Measurements from ENCODE around the gene TIAM1.

Gene TIAM1

DNA sequence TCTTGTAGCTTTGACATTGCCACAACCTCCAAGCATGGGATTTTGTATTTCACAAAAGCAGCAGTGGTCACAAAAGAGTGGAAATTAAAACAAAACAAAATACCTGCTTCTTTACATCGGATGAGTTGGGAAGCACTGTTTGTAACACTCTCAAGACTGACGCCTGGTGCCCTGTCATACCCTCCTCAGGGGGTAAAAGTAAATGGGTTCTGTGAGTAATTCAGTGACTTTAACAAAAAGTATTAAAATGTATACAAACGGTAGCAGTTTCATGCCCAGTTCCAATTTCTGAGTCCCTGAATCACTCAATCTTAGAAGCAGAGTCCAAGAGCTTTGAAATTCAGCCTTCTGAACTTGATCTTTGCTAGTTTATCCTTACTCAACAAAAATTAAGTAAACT, 152.5 kb downstream of the TIAM1 start:
- Histone ChIP-seq H3K4me3 (ENCODE audit: insufficient read depth, low read length, poor library complexity, severe bottlenecking) (no peak overlapping the region), H3K9me3 (ENCODE audit: insufficient read depth, low read length) (no peaks in the 10 kb centered on the region), H3K27me3 (ENCODE audit: low read length) (no peaks in the 10 kb centered on the region), H3K9me2 (replicated peaks; ENCODE audit: insufficient read depth, low read length) (no peaks in the 10 kb centered on the region), H3K9ac (ENCODE audit: low read length) (no peak overlapping the region), H3K36me3 (ENCODE audit: low read length) (no peaks in the 10 kb centered on the region), H3K4me2 (ENCODE audit: low read depth, low read length, poor library complexity, severe bottlenecking) (no peak overlapping the region), H2AFZ (ENCODE audit: low read depth, low read length, severe bottlenecking) (no peak overlapping the region), H3F3A (ENCODE audit: insufficient read depth) (no peaks in the 10 kb centered on the region), H3K27ac (ENCODE audit: low read depth, low read length) (no peak overlapping the region), H3K79me2 (ENCODE audit: insufficient read depth, low read length) (no peaks in the 10 kb centered on the region), H4K20me1 (ENCODE audit: low read depth, low read length) (no peaks in the 10 kb centered on the region)
- TF ChIP-seq CTCF (IDR thresholded peaks at IDR 0.05; ENCODE audit: insufficient read depth, low read length, poor library complexity, severe bottlenecking) (no peak), EZH2phosphoT487 (conservative IDR thresholded peaks at IDR 0.05; ENCODE audit: low read length) (no peak)

DNA sequence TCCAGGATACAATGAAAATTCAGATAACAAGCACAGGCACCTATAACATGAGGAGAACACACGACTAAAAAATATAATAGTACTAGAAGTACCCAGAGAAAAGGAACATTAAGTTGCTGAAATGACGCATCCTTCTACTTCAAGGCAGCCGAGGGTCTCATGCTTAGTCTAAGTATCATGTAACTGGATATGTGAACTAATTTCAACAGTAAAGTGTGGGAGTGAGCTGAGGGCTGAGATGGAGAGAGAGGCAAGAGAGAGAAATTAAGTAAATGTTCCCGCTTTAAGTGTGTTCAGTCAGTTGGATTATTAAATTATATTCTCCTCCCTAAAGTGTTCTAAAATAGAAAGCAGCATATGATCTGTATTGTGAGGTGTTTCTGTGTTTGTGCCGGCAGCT, 153.5 kb downstream of the TIAM1 start:
- Histone ChIP-seq H4K20me1 (ENCODE audit: low read depth, low read length) (no peaks in the 10 kb centered on the region), H3K36me3 (ENCODE audit: low read length) (no peaks in the 10 kb centered on the region), H3K27ac (ENCODE audit: low read depth, low read length) (no peak overlapping the region), H3K4me2 (ENCODE audit: low read depth, low read length, poor library complexity, severe bottlenecking) (no peak overlapping the region), H3K4me3 (ENCODE audit: insufficient read depth, low read length, poor library complexity, severe bottlenecking) (no peak overlapping the region), H3K9me3 (ENCODE audit: insufficient read depth, low read length) (no peaks in the 10 kb centered on the region), H3K27me3 (ENCODE audit: low read length) (no peaks in the 10 kb centered on the region), H3F3A (ENCODE audit: insufficient read depth) (no peaks in the 10 kb centered on the region), H3K9ac (ENCODE audit: low read length) (no peak overlapping the region), H2AFZ (ENCODE audit: low read depth, low read length, severe bottlenecking) (no peak overlapping the region), H3K79me2 (ENCODE audit: insufficient read depth, low read length) (no peaks in the 10 kb centered on the region), H3K9me2 (replicated peaks; ENCODE audit: insufficient read depth, low read length) (no peaks in the 10 kb centered on the region)
- TF ChIP-seq EZH2phosphoT487 (conservative IDR thresholded peaks at IDR 0.05; ENCODE audit: low read length), result no peak
- no peak for TF ChIP-seq CTCF (IDR thresholded peaks at IDR 0.05; ENCODE audit: insufficient read depth, low read length, poor library complexity, severe bottlenecking)

GRCh38 chr21:31187499-31187898, 156.6 kb downstream of the TIAM1 start:
- Histone ChIP-seq H3K4me3 (ENCODE audit: insufficient read depth, low read length, poor library complexity, severe bottlenecking) (no peak overlapping the region), H3K27ac (ENCODE audit: low read depth, low read length) (no peak overlapping the region), H3K4me2 (ENCODE audit: low read depth, low read length, poor library complexity, severe bottlenecking) (no peak overlapping the region), H3K9me3 (ENCODE audit: insufficient read depth, low read length) (no peaks in the 10 kb centered on the region), H3F3A (ENCODE audit: insufficient read depth) (no peaks in the 10 kb centered on the region), H3K27me3 (ENCODE audit: low read length) (no peaks in the 10 kb centered on the region), H2AFZ (ENCODE audit: low read depth, low read length, severe bottlenecking) (no peak overlapping the region), H3K79me2 (ENCODE audit: insufficient read depth, low read length) (no peaks in the 10 kb centered on the region), H3K9ac (ENCODE audit: low read length) (no peak overlapping the region), H4K20me1 (ENCODE audit: low read depth, low read length) (no peaks in the 10 kb centered on the region), H3K36me3 (ENCODE audit: low read length) (no peaks in the 10 kb centered on the region), H3K9me2 (replicated peaks; ENCODE audit: insufficient read depth, low read length) (no peaks in the 10 kb centered on the region)
- no peak for TF ChIP-seq CTCF (IDR thresholded peaks at IDR 0.05; ENCODE audit: insufficient read depth, low read length, poor library complexity, severe bottlenecking)
- no peak for TF ChIP-seq EZH2phosphoT487 (conservative IDR thresholded peaks at IDR 0.05; ENCODE audit: low read length)

GRCh38 chr21:31186916-31187315, 157.1 kb downstream of the TIAM1 start:
- TF ChIP-seq EZH2phosphoT487 (conservative IDR thresholded peaks at IDR 0.05; ENCODE audit: low read length), result no peak
- TF ChIP-seq CTCF (IDR thresholded peaks at IDR 0.05; ENCODE audit: insufficient read depth, low read length, poor library complexity, severe bottlenecking), result no peak
- Histone ChIP-seq H3K27ac (ENCODE audit: low read depth, low read length) (no peak overlapping the region), H3K9me3 (ENCODE audit: insufficient read depth, low read length) (no peaks in the 10 kb centered on the region), H3K4me2 (ENCODE audit: low read depth, low read length, poor library complexity, severe bottlenecking) (no peak overlapping the region), H2AFZ (ENCODE audit: low read depth, low read length, severe bottlenecking) (no peak overlapping the region), H3K9ac (ENCODE audit: low read length) (no peak overlapping the region), H3K36me3 (ENCODE audit: low read length) (no peaks in the 10 kb centered on the region), H3K4me3 (ENCODE audit: insufficient read depth, low read length, poor library complexity, severe bottlenecking) (no peak overlapping the region), H3F3A (ENCODE audit: insufficient read depth) (no peaks in the 10 kb centered on the region), H3K79me2 (ENCODE audit: insufficient read depth, low read length) (no peaks in the 10 kb centered on the region), H4K20me1 (ENCODE audit: low read depth, low read length) (no peaks in the 10 kb centered on the region), H3K9me2 (replicated peaks; ENCODE audit: insufficient read depth, low read length) (no peaks in the 10 kb centered on the region), H3K27me3 (ENCODE audit: low read length) (no peaks in the 10 kb centered on the region)

Measured in SU-DHL-6 (cell line).